WTC11 (cell line): Measurements from ENCODE around the gene GOSR1. TPM values are rescaled to one million over a fixed set of nuclear protein-coding genes. Genes with fewer than 3 reads are reported as not detected.
"Not testable (repeated sequence)": the region's sequence is repeated elsewhere in the genome, so short reads cannot be mapped to it uniquely, and the experiment has no call there.

Experiments used
- ATAC-seq: fragments of 200-7000 bp; cut with Tn5 transposase; 2 replicates; pipeline ENCODE4 v1.10.0; 2021; ENCODE audit warnings: mild to moderate bottlenecking, moderate library complexity
- CTCF ChIA-PET: fragments of 300-600 bp; sonication (Branson Sonifier 250); formaldehyde crosslinking; loops from one replicate; lab custom pipeline; 2021; ENCODE audit warnings: antibody characterized with exemption; lab: Charles Lee
- POLR2A ChIA-PET: fragments of 350-600 bp; sonication (Branson Sonifier 250); formaldehyde crosslinking; loops from one replicate; lab custom pipeline; 2021; ENCODE audit warnings: antibody characterized with exemption; lab: Charles Lee
- DNase-seq: peaks from one replicate; pipeline ENCODE4 v3.0.0; 2021; ENCODE audit warnings: low spot score
- H3K27ac Mint-ChIP-seq: 2 replicates; pipeline ENCODE4 v1.8.0; 2021; ENCODE audit warnings: mixed read lengths
- H3K27me3 Mint-ChIP-seq: 2 replicates; pipeline ENCODE4 v1.8.0; 2021; ENCODE audit warnings: low read depth, mild to moderate bottlenecking, moderate library complexity, mixed read lengths
- H3K36me3 Mint-ChIP-seq: 2 replicates; pipeline ENCODE4 v1.8.0; 2021; ENCODE audit warnings: mixed read lengths
- H3K4me1 Mint-ChIP-seq: 2 replicates; pipeline ENCODE4 v1.8.0; 2022; ENCODE audit warnings: mixed read lengths
- H3K4me3 Mint-ChIP-seq: 2 replicates; pipeline ENCODE4 v1.8.0; 2021; ENCODE audit warnings: mild to moderate bottlenecking, moderate library complexity, mixed read lengths
- H3K9me3 Mint-ChIP-seq: 2 replicates; pipeline ENCODE4 v1.8.0; 2021; ENCODE audit warnings: mixed read lengths
- AR ChIP-seq: fragments of 250-450 bp; sonication (Bioruptor Pico); IDR thresholded peaks from 2 replicates; pipeline ENCODE4 v1.9.0; 2021; ENCODE audit warnings: mild to moderate bottlenecking
- GRHL2 ChIP-seq: fragments of 250-450 bp; sonication (Bioruptor Pico); IDR thresholded peaks from 2 replicates; pipeline ENCODE4 v1.8.0; 2022; ENCODE audit warnings: mild to moderate bottlenecking, moderate library complexity; ENCODE audit not compliant: insufficient replicate concordance, severe bottlenecking
- HMGXB4 ChIP-seq: sonication (generic); formaldehyde crosslinking; IDR thresholded peaks from 2 replicates; pipeline ENCODE4 v1.8.1; 2023; ENCODE audit warnings: mild to moderate bottlenecking, moderate library complexity, missing genetic modification reagents
- IRF2 ChIP-seq: sonication (generic); formaldehyde crosslinking; IDR thresholded peaks from 2 replicates; pipeline ENCODE4 v1.8.0; 2022; ENCODE audit warnings: low read depth, missing genetic modification reagents, borderline replicate concordance
- KAT7 ChIP-seq: sonication (generic); formaldehyde crosslinking; IDR thresholded peaks from 2 replicates; pipeline ENCODE4 v1.8.1; 2023; ENCODE audit warnings: missing genetic modification reagents, mild to moderate bottlenecking, borderline replicate concordance
- RORB ChIP-seq: fragments of 250-450 bp; sonication (Bioruptor Pico); IDR thresholded peaks from 2 replicates; pipeline ENCODE4 v1.9.0; 2021; ENCODE audit warnings: mild to moderate bottlenecking
- SMAD3 ChIP-seq: sonication (generic); formaldehyde crosslinking; IDR thresholded peaks from 2 replicates; pipeline ENCODE4 v1.8.0; 2022; ENCODE audit warnings: missing genetic modification reagents, mild to moderate bottlenecking, borderline replicate concordance
- TCF7 ChIP-seq: sonication (generic); formaldehyde crosslinking; IDR thresholded peaks from 2 replicates; pipeline ENCODE4 v1.8.0; 2022; ENCODE audit warnings: mild to moderate bottlenecking, low read depth, missing genetic modification reagents, moderate library complexity
- TEAD4 ChIP-seq: sonication (generic); formaldehyde crosslinking; IDR thresholded peaks from 2 replicates; pipeline ENCODE4 v1.8.0; 2022; ENCODE audit warnings: mild to moderate bottlenecking, missing genetic modification reagents
- USF1 ChIP-seq: sonication (generic); formaldehyde crosslinking; IDR thresholded peaks from 2 replicates; pipeline ENCODE4 v1.8.0; 2022; ENCODE audit warnings: mild to moderate bottlenecking, missing genetic modification reagents
- ZNF121 ChIP-seq: sonication (generic); formaldehyde crosslinking; IDR thresholded peaks from 2 replicates; pipeline ENCODE4 v1.8.0; 2023; ENCODE audit warnings: missing genetic modification reagents
- ZNF138 ChIP-seq: sonication (generic); formaldehyde crosslinking; conservative IDR thresholded peaks from 2 replicates; pipeline ENCODE4 v1.8.1; 2022; ENCODE audit warnings: mild to moderate bottlenecking, moderate library complexity, missing genetic modification reagents
- ZNF416 ChIP-seq: fragments of 250-450 bp; sonication (Bioruptor Pico); IDR thresholded peaks from 2 replicates; pipeline ENCODE4 v1.9.0; 2021; ENCODE audit warnings: mild to moderate bottlenecking, inconsistent platforms
- ZNF512 ChIP-seq: sonication (generic); formaldehyde crosslinking; IDR thresholded peaks from 2 replicates; pipeline ENCODE4 v1.8.1; 2022; ENCODE audit warnings: missing genetic modification reagents, borderline replicate concordance
- total RNA-seq: library from RNA; stranded (reverse); gene quantifications from 3 replicates; pipeline ENCODE4 v1.2.3, GENCODE V29; 2021
- TF ChIP-seq, protein P1 (sequence below): fragments of 250-450 bp; sonication (Bioruptor Pico); IDR thresholded peaks from 2 replicates; pipeline ENCODE4 v2.1.2; 2022; ENCODE audit warnings: mild to moderate bottlenecking, moderate library complexity
- TF ChIP-seq, protein P2 (sequence below): sonication (generic); formaldehyde crosslinking; IDR thresholded peaks from 2 replicates; pipeline ENCODE4 v1.8.1; 2022; ENCODE audit warnings: mild to moderate bottlenecking, moderate library complexity, missing genetic modification reagents
- TF ChIP-seq, protein P3 (sequence below): sonication (generic); formaldehyde crosslinking; IDR thresholded peaks from 2 replicates; pipeline ENCODE4 v1.8.1; 2022; ENCODE audit warnings: low read depth, missing genetic modification reagents, borderline replicate concordance

Gene GOSR1
- total RNA-seq, 1 experiment from 2014 or later, result 37.4 TPM

GRCh38 chr17:30550512-30551273 lies 73.5 kb downstream of the GOSR1 start (continued):
- no peak for TF ChIP-seq ZNF138 (CRISPR knock-in tag)
- no peak for TF ChIP-seq HMGXB4
- TF ChIP-seq TCF7, result no peak
- TF ChIP-seq, protein P1, sequence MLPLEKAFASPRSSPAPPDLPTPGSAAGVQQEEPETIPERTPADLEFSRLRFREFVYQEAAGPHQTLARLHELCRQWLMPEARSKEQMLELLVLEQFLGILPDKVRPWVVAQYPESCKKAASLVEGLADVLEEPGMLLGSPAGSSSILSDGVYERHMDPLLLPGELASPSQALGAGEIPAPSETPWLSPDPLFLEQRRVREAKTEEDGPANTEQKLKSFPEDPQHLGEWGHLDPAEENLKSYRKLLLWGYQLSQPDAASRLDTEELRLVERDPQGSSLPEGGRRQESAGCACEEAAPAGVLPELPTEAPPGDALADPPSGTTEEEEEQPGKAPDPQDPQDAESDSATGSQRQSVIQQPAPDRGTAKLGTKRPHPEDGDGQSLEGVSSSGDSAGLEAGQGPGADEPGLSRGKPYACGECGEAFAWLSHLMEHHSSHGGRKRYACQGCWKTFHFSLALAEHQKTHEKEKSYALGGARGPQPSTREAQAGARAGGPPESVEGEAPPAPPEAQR (CRISPR knock-in tag), result no peak
- TF ChIP-seq ZNF512, result no peak
- no peak for TF ChIP-seq AR (CRISPR knock-in tag)
- TF ChIP-seq, protein P2, sequence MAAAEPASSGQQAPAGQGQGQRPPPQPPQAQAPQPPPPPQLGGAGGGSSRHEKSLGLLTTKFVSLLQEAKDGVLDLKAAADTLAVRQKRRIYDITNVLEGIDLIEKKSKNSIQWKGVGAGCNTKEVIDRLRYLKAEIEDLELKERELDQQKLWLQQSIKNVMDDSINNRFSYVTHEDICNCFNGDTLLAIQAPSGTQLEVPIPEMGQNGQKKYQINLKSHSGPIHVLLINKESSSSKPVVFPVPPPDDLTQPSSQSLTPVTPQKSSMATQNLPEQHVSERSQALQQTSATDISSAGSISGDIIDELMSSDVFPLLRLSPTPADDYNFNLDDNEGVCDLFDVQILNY (CRISPR knock-in tag), result no peak
- TF ChIP-seq KAT7 (CRISPR knock-in tag), result no peak
- no peak for TF ChIP-seq IRF2 (CRISPR knock-in tag)
- TF ChIP-seq ZNF416 (CRISPR knock-in tag), result no peak
- TF ChIP-seq USF1 (CRISPR knock-in tag), result no peak
- TF ChIP-seq, all 79 proteins: peak for 0

DNA sequence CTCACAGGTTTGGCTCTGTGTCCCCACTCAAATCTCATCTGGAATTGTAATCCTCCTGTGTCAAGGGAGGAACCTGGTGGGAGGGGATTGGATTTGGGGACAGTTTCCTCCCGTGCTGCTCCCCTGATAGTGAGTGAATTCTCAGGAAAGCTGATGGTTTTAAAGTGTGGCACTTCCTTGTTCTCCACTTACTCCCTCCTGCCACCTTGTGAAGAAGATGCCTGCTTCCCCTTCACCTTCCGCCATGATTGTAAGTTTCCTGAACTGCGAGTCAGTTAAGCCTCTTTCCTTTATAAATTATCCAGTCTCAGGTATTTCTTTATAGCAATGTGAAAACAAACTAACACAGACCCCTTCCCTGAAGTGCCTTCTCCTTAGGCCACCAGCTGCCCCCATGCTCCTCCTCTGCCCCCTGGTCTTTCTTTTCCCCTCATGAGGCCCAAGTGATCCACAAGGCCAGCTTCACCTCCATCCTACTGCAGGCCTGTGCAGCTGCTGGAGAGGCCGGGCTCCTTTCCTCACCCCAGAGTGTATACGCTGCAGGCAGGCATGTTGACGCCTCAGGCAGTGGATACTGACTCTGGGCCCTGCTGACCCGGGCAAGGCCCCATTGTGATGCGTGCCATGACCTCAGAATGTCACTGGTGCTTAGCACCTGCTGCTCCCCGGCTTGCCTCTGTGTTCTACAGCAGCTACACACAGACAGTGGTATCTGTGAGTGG lies 74.2 kb downstream of the GOSR1 start:
- CTCF ChIA-PET, result interaction anchor here (0.8 kb wide), 1 partner anchor 163 kb away, joined by 3 read pairs; no protein-coding TSS in a partner anchor
- POLR2A ChIA-PET, DNase-seq, H3K9me3 Mint-ChIP-seq, H3K27ac Mint-ChIP-seq, H3K36me3 Mint-ChIP-seq, H3K4me1 Mint-ChIP-seq, H3K27me3 Mint-ChIP-seq, ATAC-seq, H3K4me3 Mint-ChIP-seq: not testable (repeated sequence)

DNA sequence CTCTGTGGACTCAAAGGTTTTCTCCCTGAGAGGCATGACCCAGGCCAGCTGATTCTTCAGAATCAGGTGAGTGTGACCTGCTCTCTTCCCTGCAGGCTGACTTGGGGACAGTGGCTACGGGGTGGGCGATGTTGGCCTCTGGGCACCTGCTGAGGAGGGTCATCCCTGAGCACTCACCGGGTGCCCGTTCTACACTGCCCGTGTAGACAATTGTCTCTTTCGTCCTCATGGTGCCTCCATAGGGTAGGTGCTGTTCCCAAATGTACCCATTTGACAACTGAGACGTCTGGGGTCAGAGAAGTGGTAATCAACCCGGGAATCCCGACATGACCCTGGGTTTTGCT lies 74.8 kb downstream of the GOSR1 start:
- no peak for DNase-seq
- no peak for ATAC-seq
- CTCF ChIA-PET, result interaction anchor here (0.8 kb wide), 1 partner anchor 163 kb away, joined by 3 read pairs; no protein-coding TSS in a partner anchor
- no peak overlapping the region for H3K27ac Mint-ChIP-seq
- H3K27me3 Mint-ChIP-seq, result no peaks in the 10 kb centered on the region
- H3K9me3 Mint-ChIP-seq, result no peaks in the 10 kb centered on the region
- POLR2A ChIA-PET, result no interaction called here
- H3K4me1 Mint-ChIP-seq, result peaks cover 7% of the 10 kb centered on the region
- no peak overlapping the region for H3K4me3 Mint-ChIP-seq
- H3K36me3 Mint-ChIP-seq, result no peaks in the 10 kb centered on the region
- TF ChIP-seq, protein P3, sequence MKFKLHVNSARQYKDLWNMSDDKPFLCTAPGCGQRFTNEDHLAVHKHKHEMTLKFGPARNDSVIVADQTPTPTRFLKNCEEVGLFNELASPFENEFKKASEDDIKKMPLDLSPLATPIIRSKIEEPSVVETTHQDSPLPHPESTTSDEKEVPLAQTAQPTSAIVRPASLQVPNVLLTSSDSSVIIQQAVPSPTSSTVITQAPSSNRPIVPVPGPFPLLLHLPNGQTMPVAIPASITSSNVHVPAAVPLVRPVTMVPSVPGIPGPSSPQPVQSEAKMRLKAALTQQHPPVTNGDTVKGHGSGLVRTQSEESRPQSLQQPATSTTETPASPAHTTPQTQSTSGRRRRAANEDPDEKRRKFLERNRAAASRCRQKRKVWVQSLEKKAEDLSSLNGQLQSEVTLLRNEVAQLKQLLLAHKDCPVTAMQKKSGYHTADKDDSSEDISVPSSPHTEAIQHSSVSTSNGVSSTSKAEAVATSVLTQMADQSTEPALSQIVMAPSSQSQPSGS (CRISPR knock-in tag), result no peak
- no peak for TF ChIP-seq ZNF121 (CRISPR knock-in tag)
- TF ChIP-seq ZNF138 (CRISPR knock-in tag), result no peak
- no peak for TF ChIP-seq GRHL2 (CRISPR knock-in tag)
- TF ChIP-seq TEAD4 (CRISPR knock-in tag), result no peak
- no peak for TF ChIP-seq RORB (CRISPR knock-in tag)
- TF ChIP-seq SMAD3 (CRISPR knock-in tag), result no peak
